ENCODE measurements around the gene VARS2. TPM values are rescaled to one million over a fixed set of nuclear protein-coding genes. Genes with fewer than 3 reads are reported as not detected.
"Not testable (repeated sequence)": the region's sequence is repeated elsewhere in the genome, so short reads cannot be mapped to it uniquely, and the experiment has no call there.

The VARS2 gene
- total RNA-seq, 4 donors from 2014 or later, result 13.0 to 25.2 (median 18.1) TPM

DNA sequence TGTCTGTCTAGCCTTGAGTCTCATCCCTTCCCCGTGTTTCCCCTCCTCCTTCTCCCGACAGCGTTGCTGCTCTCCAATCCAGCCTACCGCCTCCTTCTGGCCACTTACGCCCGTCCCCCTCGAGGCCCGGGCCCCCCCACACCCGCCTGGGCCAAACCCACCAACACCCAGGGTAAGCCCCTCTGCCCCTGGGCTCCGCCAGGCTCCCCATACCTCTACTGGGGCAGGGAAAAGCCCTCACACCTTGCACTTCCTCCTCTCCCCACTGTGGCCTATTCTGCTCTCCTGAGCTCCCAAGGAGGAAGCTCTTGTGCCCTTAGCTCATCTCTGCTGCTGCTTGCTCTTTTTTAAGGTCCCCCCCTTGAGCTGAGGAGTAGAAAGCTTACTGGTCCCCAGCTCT lies 18.7 kb upstream of the VARS2 start:
- intact Hi-C loops (cut with DNase I; ENCODE audit: low total_unique reads), result no loop called here
- H3K4me3 ChIP-seq (ENCODE audit: low read depth, poor library complexity, severe bottlenecking), result no peak overlapping the region
- TF ChIP-seq, protein P1, sequence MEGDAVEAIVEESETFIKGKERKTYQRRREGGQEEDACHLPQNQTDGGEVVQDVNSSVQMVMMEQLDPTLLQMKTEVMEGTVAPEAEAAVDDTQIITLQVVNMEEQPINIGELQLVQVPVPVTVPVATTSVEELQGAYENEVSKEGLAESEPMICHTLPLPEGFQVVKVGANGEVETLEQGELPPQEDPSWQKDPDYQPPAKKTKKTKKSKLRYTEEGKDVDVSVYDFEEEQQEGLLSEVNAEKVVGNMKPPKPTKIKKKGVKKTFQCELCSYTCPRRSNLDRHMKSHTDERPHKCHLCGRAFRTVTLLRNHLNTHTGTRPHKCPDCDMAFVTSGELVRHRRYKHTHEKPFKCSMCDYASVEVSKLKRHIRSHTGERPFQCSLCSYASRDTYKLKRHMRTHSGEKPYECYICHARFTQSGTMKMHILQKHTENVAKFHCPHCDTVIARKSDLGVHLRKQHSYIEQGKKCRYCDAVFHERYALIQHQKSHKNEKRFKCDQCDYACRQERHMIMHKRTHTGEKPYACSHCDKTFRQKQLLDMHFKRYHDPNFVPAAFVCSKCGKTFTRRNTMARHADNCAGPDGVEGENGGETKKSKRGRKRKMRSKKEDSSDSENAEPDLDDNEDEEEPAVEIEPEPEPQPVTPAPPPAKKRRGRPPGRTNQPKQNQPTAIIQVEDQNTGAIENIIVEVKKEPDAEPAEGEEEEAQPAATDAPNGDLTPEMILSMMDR (IDR thresholded peaks at IDR 0.05), result no peak
- no peak for TF ChIP-seq POLR2A (IDR thresholded peaks at IDR 0.05)
- 74 to 80% methylated on average over 10 of the region's 10 CpGs for WGBS, 2 donors
- no peak for DNase-seq (ENCODE audit: low spot score in 2 of 2)

DNA sequence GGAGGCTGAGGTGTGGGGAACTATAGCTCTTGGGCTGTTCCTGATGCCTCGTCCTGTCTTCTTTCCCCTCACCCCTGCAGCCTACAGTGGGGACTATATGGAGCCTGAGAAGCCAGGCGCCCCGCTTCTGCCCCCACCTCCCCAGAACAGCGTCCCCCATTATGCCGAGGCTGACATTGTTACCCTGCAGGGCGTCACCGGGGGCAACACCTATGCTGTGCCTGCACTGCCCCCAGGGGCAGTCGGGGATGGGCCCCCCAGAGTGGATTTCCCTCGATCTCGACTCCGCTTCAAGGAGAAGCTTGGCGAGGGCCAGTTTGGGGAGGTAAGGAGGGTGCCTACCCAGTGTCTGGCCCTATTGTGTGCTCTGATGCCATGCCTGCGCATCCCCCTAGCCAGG lies 17.5 kb upstream of the VARS2 start:
- no peak overlapping the region for H3K4me3 ChIP-seq (ENCODE audit: low read depth, poor library complexity, severe bottlenecking)
- DNase-seq (ENCODE audit: low spot score in 2 of 2), result no peak
- TF ChIP-seq, protein P1 (IDR thresholded peaks at IDR 0.05), result no peak
- no peak for TF ChIP-seq POLR2A (IDR thresholded peaks at IDR 0.05)
- intact Hi-C loops (cut with DNase I; ENCODE audit: low total_unique reads), result no loop called here
- 86 to 91% methylated on average over 8 to 13 of the region's 13 CpGs for WGBS, 2 donors

DNA sequence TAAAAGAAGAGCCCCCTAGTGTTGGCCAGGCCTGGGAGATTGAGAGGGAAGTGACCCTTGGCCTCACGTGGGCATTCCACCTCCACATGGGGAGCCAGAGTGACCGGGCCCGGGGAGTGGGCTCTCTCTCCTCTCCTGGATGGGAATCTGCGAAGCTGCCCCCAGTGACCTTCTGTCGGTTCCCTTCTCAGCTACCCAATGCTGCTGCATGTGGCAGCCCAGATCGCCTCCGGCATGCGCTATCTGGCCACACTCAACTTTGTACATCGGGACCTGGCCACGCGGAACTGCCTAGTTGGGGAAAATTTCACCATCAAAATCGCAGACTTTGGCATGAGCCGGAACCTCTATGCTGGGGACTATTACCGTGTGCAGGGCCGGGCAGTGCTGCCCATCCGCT lies 16.2 kb upstream of the VARS2 start:
- intact Hi-C loops (cut with DNase I; ENCODE audit: low total_unique reads), result no loop called here
- H3K4me3 ChIP-seq (ENCODE audit: low read depth, poor library complexity, severe bottlenecking), result no peak overlapping the region
- 85 to 88% methylated on average over 16 of the region's 16 CpGs for WGBS, 2 donors
- TF ChIP-seq POLR2A (IDR thresholded peaks at IDR 0.05), result no peak
- TF ChIP-seq, protein P1 (IDR thresholded peaks at IDR 0.05), result no peak
- no peak for DNase-seq (ENCODE audit: low spot score in 2 of 2)

DNA sequence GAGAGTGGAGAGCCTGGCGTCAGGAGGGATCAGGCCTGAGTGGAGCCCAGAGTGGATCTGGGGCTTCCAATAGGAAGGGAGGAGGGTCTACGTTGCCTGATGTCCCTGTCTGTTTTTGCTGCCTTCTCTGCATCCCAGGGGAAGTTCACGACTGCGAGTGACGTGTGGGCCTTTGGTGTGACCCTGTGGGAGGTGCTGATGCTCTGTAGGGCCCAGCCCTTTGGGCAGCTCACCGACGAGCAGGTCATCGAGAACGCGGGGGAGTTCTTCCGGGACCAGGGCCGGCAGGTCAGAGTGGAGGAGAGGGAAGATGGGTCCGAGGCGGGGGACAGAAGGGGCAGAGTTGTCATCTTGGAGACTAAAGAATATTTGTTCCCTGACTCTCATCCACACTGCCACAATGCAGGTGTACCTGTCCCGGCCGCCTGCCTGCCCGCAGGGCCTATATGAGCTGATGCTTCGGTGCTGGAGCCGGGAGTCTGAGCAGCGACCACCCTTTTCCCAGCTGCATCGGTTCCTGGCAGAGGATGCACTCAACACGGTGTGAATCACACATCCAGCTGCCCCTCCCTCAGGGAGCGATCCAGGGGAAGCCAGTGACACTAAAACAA lies 15.2 kb upstream of the VARS2 start:
- intact Hi-C loops (cut with DNase I; ENCODE audit: low total_unique reads), result no loop called here
- TF ChIP-seq, protein P1 (IDR thresholded peaks at IDR 0.05), result no peak
- TF ChIP-seq POLR2A (IDR thresholded peaks at IDR 0.05), result no peak
- WGBS, 2 donors, result 70 to 74% methylated on average over 23 of the region's 23 CpGs
- no peak for DNase-seq (ENCODE audit: low spot score in 2 of 2)
- H3K4me3 ChIP-seq (ENCODE audit: low read depth, poor library complexity, severe bottlenecking), result no peak overlapping the region

DNA sequence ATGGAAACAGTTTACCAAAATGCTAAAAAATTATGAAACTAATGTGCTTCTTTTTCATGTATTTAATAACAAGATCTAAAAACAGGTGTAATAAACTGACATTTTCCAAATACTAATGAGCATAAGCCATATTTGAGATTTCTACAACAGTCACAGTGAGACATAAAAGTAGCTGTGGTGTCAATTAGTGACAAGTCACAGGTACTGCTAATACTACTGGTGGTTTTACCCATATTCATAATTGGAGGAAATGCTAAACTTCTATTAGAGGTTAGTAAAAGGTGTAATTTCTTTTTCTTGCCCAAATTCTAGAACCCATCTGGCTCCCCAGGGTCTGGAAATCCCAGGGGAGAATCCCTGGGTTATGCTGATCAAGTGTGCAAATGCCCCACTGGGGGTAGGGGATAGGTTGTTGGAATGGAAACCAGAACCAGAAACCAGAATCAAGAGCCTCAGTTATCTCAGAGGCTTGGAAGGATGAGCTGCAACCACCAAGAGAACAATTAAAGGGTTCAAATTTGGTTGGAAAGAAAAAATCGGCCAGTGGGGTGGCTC lies 13.1 kb upstream of the VARS2 start:
- H3K4me3 ChIP-seq (ENCODE audit: low read depth, poor library complexity, severe bottlenecking), result no peak overlapping the region
- 73 to 82% methylated on average over 1 of the region's 1 CpG for WGBS, 2 donors
- no peak for DNase-seq (ENCODE audit: low spot score in 2 of 2)
- intact Hi-C loops (cut with DNase I; ENCODE audit: low total_unique reads), result no loop called here
- no peak for TF ChIP-seq POLR2A (IDR thresholded peaks at IDR 0.05)
- TF ChIP-seq, protein P1 (IDR thresholded peaks at IDR 0.05), result no peak

DNA sequence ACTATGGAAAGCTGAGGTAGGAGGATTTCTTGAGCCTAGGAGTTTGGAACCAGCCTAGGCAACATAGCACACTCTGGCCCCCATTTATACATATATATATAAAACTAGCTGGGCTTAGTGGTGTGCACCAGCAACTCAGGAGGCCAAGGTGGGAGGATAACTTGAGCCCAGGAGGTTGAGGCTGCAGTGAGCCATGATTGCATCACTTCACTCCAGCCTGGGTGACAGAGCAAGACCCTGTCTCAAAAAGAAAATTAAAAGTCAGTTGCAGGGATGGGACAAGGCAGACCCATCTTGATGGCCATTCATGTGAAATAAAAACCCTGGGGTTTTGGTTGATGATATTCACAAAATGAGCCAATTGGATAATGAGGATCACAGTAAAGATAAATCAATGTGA lies 12.6 kb upstream of the VARS2 start:
- DNase-seq (ENCODE audit: low spot score in 2 of 2), result no peak
- H3K4me3 ChIP-seq (ENCODE audit: low read depth, poor library complexity, severe bottlenecking), result no peak overlapping the region
- no peak for TF ChIP-seq POLR2A (IDR thresholded peaks at IDR 0.05)
- TF ChIP-seq, protein P1 (IDR thresholded peaks at IDR 0.05), result no peak
- intact Hi-C loops (cut with DNase I; ENCODE audit: low total_unique reads), result no loop called here

DNA sequence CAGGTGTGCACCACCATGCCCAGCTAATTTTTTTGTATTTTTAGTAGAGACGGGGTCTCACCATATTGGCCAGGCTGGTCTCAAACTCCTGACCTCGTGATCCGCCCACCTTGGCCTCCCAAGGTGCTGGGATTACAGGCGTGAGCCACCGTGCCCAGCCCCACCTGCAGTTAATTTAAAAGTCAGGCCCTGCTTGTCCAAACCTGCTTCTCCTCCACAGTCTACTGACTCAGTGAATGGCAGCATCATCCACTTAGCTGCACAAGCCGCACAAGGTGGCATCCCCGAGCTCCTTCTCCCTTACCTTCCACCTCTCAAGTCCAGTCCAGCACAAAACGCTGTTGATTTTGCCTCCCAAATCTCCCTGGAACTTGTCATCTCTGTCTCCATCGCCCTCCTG lies 11.8 kb upstream of the VARS2 start:
- intact Hi-C loops (cut with DNase I; ENCODE audit: low total_unique reads); H3K4me3 ChIP-seq (ENCODE audit: low read depth, poor library complexity, severe bottlenecking); DNase-seq (ENCODE audit: low spot score in 2 of 2): not testable (repeated sequence)
- 63 to 65% methylated on average over 9 of the region's 9 CpGs for WGBS, 2 donors

Measured in lower leg skin (tissue), 4 donors.